ENCODE results near the gene PXDN. TPM values are rescaled to one million over a fixed set of nuclear protein-coding genes. Genes with fewer than 3 reads are reported as not detected.

Gene PXDN
- total RNA-seq, 1 experiment from 2014 or later = 96.1 TPM

- no TSS peak for BruUV-seq (replicated peaks)
- TF ChIP-seq CTCF (IDR thresholded peaks at IDR 0.05; ENCODE audit: unreplicated experiment) = no peak
- H3K27ac Mint-ChIP-seq (ENCODE audit: low read depth, unreplicated experiment) = no peak overlapping the region
- H3K36me3 Mint-ChIP-seq (ENCODE audit: insufficient read depth, unreplicated experiment) = peaks cover 5% of the 10 kb centered on the region
- CTCF ChIA-PET = interaction anchor here (0.7 kb wide), 1 partner anchor 31 kb away, joined by 3 read pairs; no protein-coding TSS in a partner anchor
- no peaks in the 10 kb centered on the region for H3K9me3 Mint-ChIP-seq (ENCODE audit: unreplicated experiment)
- H3K27me3 Mint-ChIP-seq (ENCODE audit: insufficient read depth, unreplicated experiment) = no peaks in the 10 kb centered on the region
- peaks cover 21% of the 10 kb centered on the region for H3K4me1 Mint-ChIP-seq (ENCODE audit: insufficient read depth, unreplicated experiment)
- no peak for DNase-seq (ENCODE audit: unreplicated experiment)
- intact Hi-C loops (cut with micrococcal nuclease) = no loop called here
- POLR2A ChIA-PET = no interaction called here
- H3K4me3 Mint-ChIP-seq (ENCODE audit: unreplicated experiment) = no peak overlapping the region
These were observed 155.2 kb downstream of the PXDN start for GRCh38 chr2:1588978-1589621.

DNA sequence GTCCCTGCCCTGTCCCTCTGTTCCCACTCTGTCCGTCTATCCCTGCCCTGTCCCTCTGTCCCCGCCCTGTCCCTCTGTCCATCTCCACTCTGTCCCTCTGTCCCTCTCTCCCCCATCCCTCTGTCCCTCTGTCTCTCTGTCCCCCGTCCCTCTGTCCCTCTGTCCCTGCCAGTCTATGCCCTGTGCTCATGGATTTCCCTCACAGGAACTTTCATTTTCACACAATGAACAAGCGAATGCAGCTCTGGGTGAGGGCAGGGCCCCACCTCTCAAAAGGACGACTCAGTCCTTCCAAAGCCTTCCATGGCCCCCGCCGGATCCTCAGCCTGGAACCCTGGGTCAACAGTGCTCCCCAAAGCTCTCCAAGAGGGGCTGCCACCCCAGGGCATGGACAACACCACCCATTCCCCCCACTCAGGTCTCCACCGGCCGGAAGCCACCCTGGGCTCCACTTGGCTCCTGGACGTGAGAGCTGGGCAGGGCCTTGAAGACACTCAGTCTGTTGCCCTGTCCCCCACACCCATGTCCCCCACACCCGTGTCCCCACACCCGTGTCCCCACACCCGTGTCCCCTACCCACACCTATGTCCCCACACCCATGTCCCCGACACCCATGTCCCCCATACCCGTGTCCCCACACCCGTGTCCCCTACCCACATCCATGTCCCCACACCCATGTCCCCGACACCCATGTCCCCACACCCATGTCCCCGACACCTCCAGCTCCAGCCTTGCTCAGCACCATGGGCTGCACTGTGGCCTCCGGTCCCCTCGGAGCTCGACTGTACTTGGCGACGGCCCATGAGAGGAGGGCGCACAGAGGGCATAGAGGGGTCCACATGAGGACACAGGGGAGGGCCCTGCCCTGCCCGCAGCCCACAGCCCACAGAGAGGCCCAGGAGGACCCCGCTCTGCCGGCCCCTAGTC is 156.0 kb downstream of the PXDN start:
- peaks cover 21% of the 10 kb centered on the region for H3K4me1 Mint-ChIP-seq (ENCODE audit: insufficient read depth, unreplicated experiment)
- POLR2A ChIA-PET = no interaction called here
- H3K27me3 Mint-ChIP-seq (ENCODE audit: insufficient read depth, unreplicated experiment) = no peaks in the 10 kb centered on the region
- H3K27ac Mint-ChIP-seq (ENCODE audit: low read depth, unreplicated experiment) = peak overlapping the region; percentile 19
- H3K4me3 Mint-ChIP-seq (ENCODE audit: unreplicated experiment) = no peak overlapping the region
- no TSS peak for BruUV-seq (replicated peaks)
- H3K36me3 Mint-ChIP-seq (ENCODE audit: insufficient read depth, unreplicated experiment) = peaks cover 5% of the 10 kb centered on the region
- intact Hi-C loops (cut with micrococcal nuclease) = no loop called here
- no peaks in the 10 kb centered on the region for H3K9me3 Mint-ChIP-seq (ENCODE audit: unreplicated experiment)
- CTCF ChIA-PET = interaction anchor here (0.6 to 0.7 kb wide), 2 partner anchors 12 to 724 kb away, joined by 3 read pairs; no protein-coding TSS in a partner anchor
- no peak for TF ChIP-seq CTCF (IDR thresholded peaks at IDR 0.05; ENCODE audit: unreplicated experiment)
- DNase-seq (ENCODE audit: unreplicated experiment) = no peak

DNA sequence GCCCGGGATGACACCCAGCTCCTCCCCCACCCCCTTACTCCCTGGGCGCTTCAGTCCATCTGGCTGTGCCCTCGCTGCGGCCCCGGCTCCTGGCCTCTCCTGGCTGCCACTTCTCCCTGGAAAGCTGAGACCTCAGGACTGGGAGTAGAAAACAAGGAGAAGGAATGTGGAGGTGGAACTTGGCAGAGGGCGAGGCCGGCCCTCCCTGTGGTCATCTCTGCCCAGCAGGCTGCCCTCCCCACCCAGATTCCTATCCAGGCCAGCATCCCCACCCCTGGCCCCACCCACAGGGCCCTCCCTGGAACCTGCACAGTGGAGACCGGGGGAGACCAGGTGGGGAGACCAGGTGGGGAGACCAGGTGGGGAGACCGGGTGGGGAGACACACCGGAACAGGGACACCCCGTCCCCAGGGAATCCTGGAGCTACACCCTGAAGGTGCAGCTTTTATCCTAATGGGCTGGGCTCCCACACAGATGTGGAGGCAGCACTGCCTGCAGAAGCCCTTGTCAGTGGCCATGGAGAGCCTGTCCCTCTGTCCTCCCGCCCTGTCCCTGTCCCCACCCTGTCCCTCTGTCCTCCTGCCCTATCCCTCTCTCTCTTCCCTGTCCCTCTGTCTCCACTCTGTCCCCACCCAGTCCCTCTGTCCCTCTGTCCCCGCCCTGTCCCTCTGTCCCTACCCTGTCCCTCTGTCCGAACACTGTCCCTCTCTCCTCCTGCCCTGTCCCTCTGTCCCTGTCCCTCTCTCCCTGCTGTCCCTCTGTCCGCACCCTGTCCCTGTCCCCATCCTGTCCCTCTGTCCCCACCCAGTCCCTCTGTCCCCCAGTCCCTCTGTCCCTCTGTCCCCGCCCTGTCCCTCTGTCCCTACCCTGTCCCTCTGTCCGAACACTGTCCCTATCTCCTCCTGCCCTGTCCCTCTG is 157.1 kb downstream of the PXDN start:
- Mint-ChIP-seq H3K4me3 (ENCODE audit: unreplicated experiment) (no peak overlapping the region), H3K27me3 (ENCODE audit: insufficient read depth, unreplicated experiment) (no peaks in the 10 kb centered on the region), H3K9me3 (ENCODE audit: unreplicated experiment) (no peaks in the 10 kb centered on the region), H3K36me3 (ENCODE audit: insufficient read depth, unreplicated experiment) (peaks cover 5% of the 10 kb centered on the region), H3K4me1 (ENCODE audit: insufficient read depth, unreplicated experiment) (peaks cover 21% of the 10 kb centered on the region), H3K27ac (ENCODE audit: low read depth, unreplicated experiment) (peak overlapping the region; percentile 19)
- DNase-seq (ENCODE audit: unreplicated experiment) = peak; percentile 42
- no peak for TF ChIP-seq CTCF (IDR thresholded peaks at IDR 0.05; ENCODE audit: unreplicated experiment)
- POLR2A ChIA-PET = no interaction called here
- BruUV-seq (replicated peaks) = no TSS peak
- intact Hi-C loops (cut with micrococcal nuclease) = no loop called here
- CTCF ChIA-PET = interaction anchor here (0.7 to 1.5 kb wide), 5 partner anchors 22 to 164 kb away, joined by 3 to 11 read pairs (median 6); no protein-coding TSS in a partner anchor
